GM23248 (cell line): Measurements from ENCODE around the gene ZFHX2.

Source experiments
- EZH2 ChIP-seq: fragments of 200-600 bp; sonication (generic); IDR thresholded peaks from 2 replicates; pipeline ENCODE4 v1.6.1; 2018; ENCODE audit warnings: antibody characterized with exemption, mild to moderate bottlenecking; ENCODE audit not compliant: insufficient read depth, poor library complexity, severe bottlenecking
- EZH2phosphoT487 ChIP-seq: fragments of 200-600 bp; sonication (generic); IDR thresholded peaks from 2 replicates; pipeline ENCODE4 v1.6.1; 2018; ENCODE audit warnings: antibody characterized with exemption, moderate library complexity, mild to moderate bottlenecking, low read depth; ENCODE audit not compliant: insufficient read depth

GRCh38 chr14:23551266-23552028, at the start of gene ZFHX2:
- TF ChIP-seq EZH2, result no peak
- no peak for TF ChIP-seq EZH2phosphoT487
